Loucy (cell line): ENCODE results near the gene FOXO6.

Source experiments
- CTCF ChIP-seq: fragments of 200-600 bp; sonication (generic); conservative IDR thresholded peaks from 2 replicates; pipeline ENCODE4 v1.5.1; 2014; ENCODE audit warnings: mild to moderate bottlenecking, antibody characterized with exemption, low read length
- EZH2phosphoT487 ChIP-seq: fragments of 200-600 bp; IDR thresholded peaks from 2 replicates; pipeline ENCODE4 v1.6.1; 2018; ENCODE audit warnings: antibody characterized with exemption, mild to moderate bottlenecking, moderate library complexity, borderline replicate concordance

DNA sequence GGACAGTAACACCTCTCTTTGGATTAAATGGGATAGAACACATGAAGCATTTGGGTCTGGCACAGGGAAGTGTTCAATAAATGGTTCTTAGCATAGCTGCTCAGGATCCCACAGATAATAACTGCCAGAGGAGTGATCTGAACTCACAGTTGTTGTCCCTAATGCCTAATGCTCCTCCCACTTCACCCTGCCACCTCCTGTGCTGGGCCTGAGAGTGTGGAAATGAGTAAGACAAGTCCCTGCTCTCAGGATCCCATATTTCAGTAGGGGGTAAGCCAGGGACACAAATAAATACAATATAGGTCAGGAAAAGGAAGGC is 19.9 kb upstream of the FOXO6 start:
- no peak for TF ChIP-seq CTCF
- TF ChIP-seq EZH2phosphoT487, result no peak
